ENCODE results near the gene RIMBP2.

DNA sequence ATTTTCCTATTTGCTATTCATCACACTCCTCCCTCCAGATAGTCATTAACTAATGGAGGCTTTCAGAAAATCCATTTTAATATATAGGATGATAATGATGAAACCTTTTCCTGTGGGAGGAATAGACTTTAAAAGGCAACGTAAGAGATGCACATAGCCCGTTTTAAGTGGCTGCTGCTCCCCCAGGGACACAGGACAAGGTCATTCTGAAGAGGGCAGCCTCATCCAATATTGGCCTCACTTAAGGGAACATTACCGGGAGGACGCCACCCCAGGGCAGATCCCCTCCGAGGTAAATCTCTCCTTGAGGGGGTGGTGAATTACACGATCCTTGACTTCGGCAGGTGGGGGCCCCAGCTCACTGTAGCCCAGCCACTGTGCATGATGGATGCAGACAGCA is 246.5 kb downstream of the RIMBP2 start:
- TF ChIP-seq MXI1 (IDR thresholded peaks at IDR 0.05; ENCODE audit: low read depth, low read length) = no peak
- TF ChIP-seq, protein P1, sequence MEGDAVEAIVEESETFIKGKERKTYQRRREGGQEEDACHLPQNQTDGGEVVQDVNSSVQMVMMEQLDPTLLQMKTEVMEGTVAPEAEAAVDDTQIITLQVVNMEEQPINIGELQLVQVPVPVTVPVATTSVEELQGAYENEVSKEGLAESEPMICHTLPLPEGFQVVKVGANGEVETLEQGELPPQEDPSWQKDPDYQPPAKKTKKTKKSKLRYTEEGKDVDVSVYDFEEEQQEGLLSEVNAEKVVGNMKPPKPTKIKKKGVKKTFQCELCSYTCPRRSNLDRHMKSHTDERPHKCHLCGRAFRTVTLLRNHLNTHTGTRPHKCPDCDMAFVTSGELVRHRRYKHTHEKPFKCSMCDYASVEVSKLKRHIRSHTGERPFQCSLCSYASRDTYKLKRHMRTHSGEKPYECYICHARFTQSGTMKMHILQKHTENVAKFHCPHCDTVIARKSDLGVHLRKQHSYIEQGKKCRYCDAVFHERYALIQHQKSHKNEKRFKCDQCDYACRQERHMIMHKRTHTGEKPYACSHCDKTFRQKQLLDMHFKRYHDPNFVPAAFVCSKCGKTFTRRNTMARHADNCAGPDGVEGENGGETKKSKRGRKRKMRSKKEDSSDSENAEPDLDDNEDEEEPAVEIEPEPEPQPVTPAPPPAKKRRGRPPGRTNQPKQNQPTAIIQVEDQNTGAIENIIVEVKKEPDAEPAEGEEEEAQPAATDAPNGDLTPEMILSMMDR (IDR thresholded peaks at IDR 0.05) = no peak
- TF ChIP-seq RFX5 (IDR thresholded peaks at IDR 0.05; ENCODE audit: low read length) = no peak
- TF ChIP-seq RAD21 (IDR thresholded peaks at IDR 0.05; ENCODE audit: low read length) = no peak
- no peak for TF ChIP-seq POLR2AphosphoS5 (IDR thresholded peaks at IDR 0.05; ENCODE audit: low read depth, low read length)
- TF ChIP-seq, protein P2, sequence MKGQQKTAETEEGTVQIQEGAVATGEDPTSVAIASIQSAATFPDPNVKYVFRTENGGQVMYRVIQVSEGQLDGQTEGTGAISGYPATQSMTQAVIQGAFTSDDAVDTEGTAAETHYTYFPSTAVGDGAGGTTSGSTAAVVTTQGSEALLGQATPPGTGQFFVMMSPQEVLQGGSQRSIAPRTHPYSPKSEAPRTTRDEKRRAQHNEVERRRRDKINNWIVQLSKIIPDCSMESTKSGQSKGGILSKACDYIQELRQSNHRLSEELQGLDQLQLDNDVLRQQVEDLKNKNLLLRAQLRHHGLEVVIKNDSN (IDR thresholded peaks at IDR 0.05; ENCODE audit: borderline replicate concordance, low read depth) = no peak
- TF ChIP-seq, protein P3, sequence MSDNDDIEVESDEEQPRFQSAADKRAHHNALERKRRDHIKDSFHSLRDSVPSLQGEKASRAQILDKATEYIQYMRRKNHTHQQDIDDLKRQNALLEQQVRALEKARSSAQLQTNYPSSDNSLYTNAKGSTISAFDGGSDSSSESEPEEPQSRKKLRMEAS (IDR thresholded peaks at IDR 0.05; ENCODE audit: low read depth) = no peak
- no peak for TF ChIP-seq RCOR1 (IDR thresholded peaks at IDR 0.05; ENCODE audit: low read length)
- TF ChIP-seq FOXM1 (IDR thresholded peaks at IDR 0.05; ENCODE audit: low read depth) = no peak

All from SK-N-SH (cell line).